Sigmoid colon (tissue), 3 donors: ENCODE measurements around the gene IQCE.

Experiments used
- CTCF ChIP-seq, 4 experiments: fragments of 450-650 bp in 3 of 4; fragments of 200-600 bp in 1 of 4; IDR thresholded peaks; one replicate each; pipeline ENCODE4 v1.5.1; 2016 to 2019; ENCODE audit warnings: antibody characterized with exemption in 4 of 4, mild to moderate bottlenecking in 3 of 4, moderate library complexity in 2 of 4
- POLR2A ChIP-seq, 2 donors: fragments of 450-650 bp; IDR thresholded peaks; one replicate each; pipeline ENCODE4 v1.6.1; 2016; ENCODE audit warnings: antibody characterized with exemption in 2 of 2, mild to moderate bottlenecking in 2 of 2, moderate library complexity in 2 of 2

GRCh38 chr7:2649139-2649838 lies 90.5 kb downstream of the IQCE start:
- no peak for TF ChIP-seq CTCF (IDR thresholded peaks at IDR 0.05)
- TF ChIP-seq POLR2A (IDR thresholded peaks at IDR 0.05), result no peak
